Upper lobe of left lung (tissue), 6 donors: ENCODE results near the gene DHX40. TPM values are rescaled to one million over a fixed set of nuclear protein-coding genes. Genes with fewer than 3 reads are reported as not detected.

Experiments used
- ATAC-seq, 2 donors: fragments of 200-7000 bp; cut with Tn5 transposase; one replicate each; pipeline ENCODE4 v1.9.1; 2022; ENCODE audit warnings: mild to moderate bottlenecking in 2 of 2, moderate library complexity in 2 of 2; ENCODE audit not compliant: low FRiP score in 2 of 2
- DNase-seq, 2 donors: peaks; one replicate each; pipeline ENCODE4 v3.0.0-alpha.2; 2019 to 2020
- H3K27ac ChIP-seq, 4 donors: fragments of 200-600 bp; sonication (generic); one replicate each; pipeline ENCODE4 v1.5.1; 2016 to 2019
- H3K27me3 ChIP-seq, 4 donors: fragments of 200-600 bp; sonication (generic); one replicate each; pipeline ENCODE4 v1.5.1; 2017 to 2019
- H3K36me3 ChIP-seq, 4 donors: fragments of 200-600 bp; sonication (generic); one replicate each; pipeline ENCODE4 v1.5.1; 2016 to 2019
- H3K4me1 ChIP-seq, 4 donors: fragments of 200-600 bp; sonication (generic); one replicate each; pipeline ENCODE4 v1.5.1; 2018 to 2019
- H3K4me3 ChIP-seq, 4 donors: fragments of 200-600 bp; sonication (generic); one replicate each; pipeline ENCODE4 v1.5.1; 2017 to 2019; ENCODE audit warnings: mild to moderate bottlenecking in 2 of 4, moderate library complexity in 1 of 4
- H3K9me3 ChIP-seq, 4 donors: fragments of 200-600 bp; sonication (generic); one replicate each; pipeline ENCODE4 v1.5.1; 2018 to 2019
- EP300 ChIP-seq, 4 donors: sonication (generic); formaldehyde crosslinking; IDR thresholded peaks; one replicate each; pipeline ENCODE4 v1.5.1; 2017; ENCODE audit warnings: antibody characterized with exemption in 4 of 4, control low read depth in 2 of 4
- POLR2A ChIP-seq, 4 donors: fragments of 450-650 bp; IDR thresholded peaks; one replicate each; pipeline ENCODE4 v1.5.1; 2016 to 2017; ENCODE audit warnings: antibody characterized with exemption in 4 of 4, mild to moderate bottlenecking in 2 of 4
- POLR2AphosphoS5 ChIP-seq, 2 donors: sonication (generic); formaldehyde crosslinking; IDR thresholded peaks; one replicate each; pipeline ENCODE4 v1.5.1; 2017; ENCODE audit warnings: antibody characterized with exemption in 2 of 2
- WGBS, 2 donors: methylation state at CpG; one replicate each; pipeline ENCODE4 v1.1.5; 2017 to 2018; 5-methylcytosine and 5-hydroxymethylcytosine counted together
- total RNA-seq, 6 donors: library from RNA; depleted of rRNA in 4 of 6; stranded (reverse); fragments of >200 nt in 4 of 6; gene quantifications; one replicate each; pipeline versions ENCODE4 v1.1.0 to v1.2.1, GENCODE V29; 2016 to 2021
- TF ChIP-seq, protein P1 (sequence below), 6 experiments: fragments of 450-650 bp in 4 of 6; fragments of 200-600 bp in 2 of 6; sonication (generic) in 2 of 6; IDR thresholded peaks; one replicate each; pipeline ENCODE4 v1.5.1; 2016 to 2019; ENCODE audit warnings: antibody characterized with exemption in 6 of 6
- donor health status: DM: no; HTN: no; CAD: no; lungs with moderate emphysema.
- donor health status: DM: no; HTN: yes; CAD: no; lungs with severe emphysema.

DHX40 gene
- total RNA-seq, 6 donors from 2014 or later = 11.8 to 63.2 (median 21.0) TPM

DNA sequence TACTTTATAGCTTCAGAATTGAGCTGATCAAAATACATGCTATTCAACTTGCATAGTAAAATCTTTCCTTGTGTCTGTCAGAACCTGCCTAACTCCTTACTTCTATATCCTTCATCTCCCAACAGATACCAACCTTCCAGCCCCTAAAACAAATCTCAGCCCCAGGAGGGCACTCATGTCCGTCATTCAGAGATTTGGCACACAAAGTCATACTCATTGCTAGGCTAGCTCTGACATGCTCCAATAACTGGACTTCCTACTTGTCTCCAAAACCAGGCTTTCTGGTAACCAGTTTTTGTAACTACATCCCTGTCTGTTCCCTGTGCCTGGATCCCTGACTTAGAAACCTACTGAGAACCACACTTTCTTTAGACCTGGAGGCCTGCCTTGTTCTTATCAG lies 37.5 kb upstream of the DHX40 start:
- H3K4me3 ChIP-seq = no peak overlapping the region
- 73 to 86% methylated on average over 1 of the region's 1 CpG for WGBS, 2 donors
- H3K36me3 ChIP-seq = no peaks in the 10 kb centered on the region
- H3K9me3 ChIP-seq = no peaks in the 10 kb centered on the region
- H3K27ac ChIP-seq = no peak overlapping the region
- no peaks in the 10 kb centered on the region for H3K4me1 ChIP-seq
- H3K27me3 ChIP-seq = no peaks in the 10 kb centered on the region
- ATAC-seq = no peak
- TF ChIP-seq, protein P1, sequence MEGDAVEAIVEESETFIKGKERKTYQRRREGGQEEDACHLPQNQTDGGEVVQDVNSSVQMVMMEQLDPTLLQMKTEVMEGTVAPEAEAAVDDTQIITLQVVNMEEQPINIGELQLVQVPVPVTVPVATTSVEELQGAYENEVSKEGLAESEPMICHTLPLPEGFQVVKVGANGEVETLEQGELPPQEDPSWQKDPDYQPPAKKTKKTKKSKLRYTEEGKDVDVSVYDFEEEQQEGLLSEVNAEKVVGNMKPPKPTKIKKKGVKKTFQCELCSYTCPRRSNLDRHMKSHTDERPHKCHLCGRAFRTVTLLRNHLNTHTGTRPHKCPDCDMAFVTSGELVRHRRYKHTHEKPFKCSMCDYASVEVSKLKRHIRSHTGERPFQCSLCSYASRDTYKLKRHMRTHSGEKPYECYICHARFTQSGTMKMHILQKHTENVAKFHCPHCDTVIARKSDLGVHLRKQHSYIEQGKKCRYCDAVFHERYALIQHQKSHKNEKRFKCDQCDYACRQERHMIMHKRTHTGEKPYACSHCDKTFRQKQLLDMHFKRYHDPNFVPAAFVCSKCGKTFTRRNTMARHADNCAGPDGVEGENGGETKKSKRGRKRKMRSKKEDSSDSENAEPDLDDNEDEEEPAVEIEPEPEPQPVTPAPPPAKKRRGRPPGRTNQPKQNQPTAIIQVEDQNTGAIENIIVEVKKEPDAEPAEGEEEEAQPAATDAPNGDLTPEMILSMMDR (IDR thresholded peaks at IDR 0.05) = no peak
- TF ChIP-seq POLR2AphosphoS5 (IDR thresholded peaks at IDR 0.05) (no peak), EP300 (IDR thresholded peaks at IDR 0.05) (no peak), POLR2A (IDR thresholded peaks at IDR 0.05) (no peak)
- no peak for DNase-seq

- no peaks in the 10 kb centered on the region for H3K4me1 ChIP-seq
- 89 to 100% methylated on average over 1 of the region's 1 CpG for WGBS, 2 donors
Measured at GRCh38 chr17:59530531-59530930, 34.9 kb upstream of the DHX40 start.

DNA sequence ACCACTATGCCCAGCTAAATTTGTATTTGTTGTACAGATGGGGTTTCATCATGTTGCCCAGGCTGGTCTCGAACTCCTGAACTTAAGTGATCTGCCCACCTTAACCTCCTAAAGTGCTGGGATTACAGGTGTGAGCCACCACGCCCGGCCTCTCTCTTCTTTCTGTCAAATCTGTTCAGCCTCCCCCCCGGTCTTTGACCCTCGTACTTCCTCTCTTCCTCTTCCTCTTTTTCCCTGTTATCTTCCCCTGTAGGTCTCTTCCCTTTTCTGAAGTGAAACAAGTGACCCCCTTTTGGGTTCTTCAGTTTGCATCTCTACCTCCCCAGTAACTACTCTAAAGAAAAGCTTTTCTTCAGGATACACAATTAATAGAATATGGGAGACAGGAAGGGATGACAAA lies 31.7 kb upstream of the DHX40 start:
- no peak for DNase-seq
- no peak for TF ChIP-seq EP300 (IDR thresholded peaks at IDR 0.05)
- TF ChIP-seq POLR2A (IDR thresholded peaks at IDR 0.05) = no peak
- TF ChIP-seq, protein P1 (IDR thresholded peaks at IDR 0.05) = no peak
- no peak for TF ChIP-seq POLR2AphosphoS5 (IDR thresholded peaks at IDR 0.05)
- no peak overlapping the region for H3K27ac ChIP-seq
- ATAC-seq = no peak
- H3K27me3 ChIP-seq = no peaks in the 10 kb centered on the region
- WGBS, 2 donors = 68 to 80% methylated on average over 5 of the region's 5 CpGs
- H3K4me1 ChIP-seq = no peaks in the 10 kb centered on the region
- H3K4me3 ChIP-seq = no peak overlapping the region
- H3K36me3 ChIP-seq = no peaks in the 10 kb centered on the region
- H3K9me3 ChIP-seq = no peaks in the 10 kb centered on the region

More at GRCh38 chr17:59530531-59530930, 34.9 kb upstream of the DHX40 start:
- Histone ChIP-seq H3K27ac (no peak overlapping the region), H3K36me3 (no peaks in the 10 kb centered on the region), H3K4me3 (no peak overlapping the region), H3K27me3 (no peaks in the 10 kb centered on the region), H3K9me3 (no peaks in the 10 kb centered on the region)
- ATAC-seq (no peak), DNase-seq (no peak)
- TF ChIP-seq POLR2A (IDR thresholded peaks at IDR 0.05) = no peak
- TF ChIP-seq EP300 (IDR thresholded peaks at IDR 0.05) = no peak
- TF ChIP-seq, protein P1 (IDR thresholded peaks at IDR 0.05) = no peak
- no peak for TF ChIP-seq POLR2AphosphoS5 (IDR thresholded peaks at IDR 0.05)

DNA sequence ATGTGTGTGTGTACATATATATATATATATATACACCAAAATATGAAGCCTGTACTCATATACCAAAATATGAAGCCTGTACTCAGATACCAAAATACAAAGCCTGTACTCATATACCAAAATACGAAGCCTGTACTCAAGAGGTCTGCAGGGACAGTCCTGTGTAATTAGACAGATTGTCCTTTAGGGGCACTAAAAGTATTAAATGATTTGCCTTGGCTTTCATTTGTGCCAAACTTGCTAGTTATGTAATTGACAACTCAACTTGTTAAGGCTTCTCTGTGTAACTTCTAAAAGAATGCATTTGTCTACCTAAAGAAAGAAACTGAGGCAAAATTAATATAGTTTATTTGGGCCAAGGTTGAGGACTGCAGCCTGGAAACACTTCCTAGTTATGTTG lies 30.8 kb upstream of the DHX40 start:
- H3K36me3 ChIP-seq = no peaks in the 10 kb centered on the region
- no peak overlapping the region for H3K4me3 ChIP-seq
- 47 to 63% methylated on average over 1 of the region's 1 CpG for WGBS, 2 donors
- ATAC-seq (no peak), DNase-seq (no peak)
- no peaks in the 10 kb centered on the region for H3K4me1 ChIP-seq
- TF ChIP-seq, protein P1 (IDR thresholded peaks at IDR 0.05) = no peak
- no peak for TF ChIP-seq POLR2AphosphoS5 (IDR thresholded peaks at IDR 0.05)
- no peak for TF ChIP-seq POLR2A (IDR thresholded peaks at IDR 0.05)
- no peak for TF ChIP-seq EP300 (IDR thresholded peaks at IDR 0.05)
- H3K27ac ChIP-seq = no peak overlapping the region
- H3K9me3 ChIP-seq = no peaks in the 10 kb centered on the region
- H3K27me3 ChIP-seq = no peaks in the 10 kb centered on the region

DNA sequence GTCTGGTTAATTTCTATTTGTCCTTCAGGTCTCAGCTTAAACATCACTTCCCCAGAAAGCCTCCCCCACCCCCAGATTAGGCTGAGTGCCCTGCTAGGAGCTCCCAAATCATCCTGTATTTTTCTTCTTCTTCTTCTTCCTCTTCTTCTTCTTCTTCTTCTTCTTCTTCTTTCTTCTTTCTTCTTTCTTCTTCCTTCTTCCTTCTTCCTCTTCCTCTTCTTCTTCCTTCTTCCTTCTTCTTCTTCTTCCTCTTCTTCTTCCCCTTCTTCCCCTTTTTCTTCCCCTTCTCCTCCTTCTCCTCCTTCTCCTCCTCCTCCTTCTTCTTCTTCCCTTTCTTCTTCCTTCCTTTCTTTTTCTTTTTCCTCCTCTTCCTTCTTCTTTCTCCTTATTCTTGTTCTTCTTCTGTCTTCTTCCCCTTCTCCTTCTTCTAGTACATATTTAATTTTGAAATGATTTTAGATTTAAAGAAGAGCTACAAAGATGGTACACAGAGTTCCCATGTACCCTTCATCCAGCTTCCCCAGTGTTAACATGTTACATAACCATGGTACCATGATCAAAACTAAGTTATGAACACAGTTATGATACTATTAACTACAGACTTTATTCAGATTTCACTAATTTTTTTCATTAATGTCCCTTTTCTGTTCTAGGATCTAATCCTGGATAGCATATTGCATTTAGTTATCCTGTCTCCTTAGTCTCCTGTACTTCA lies 27.1 kb upstream of the DHX40 start:
- H3K36me3 ChIP-seq = no peaks in the 10 kb centered on the region
- DNase-seq (no peak), ATAC-seq (no peak)
- H3K9me3 ChIP-seq = no peaks in the 10 kb centered on the region
- TF ChIP-seq POLR2A (IDR thresholded peaks at IDR 0.05) (no peak), EP300 (IDR thresholded peaks at IDR 0.05) (no peak), POLR2AphosphoS5 (IDR thresholded peaks at IDR 0.05) (no peak)
- TF ChIP-seq, protein P1 (IDR thresholded peaks at IDR 0.05) = no peak
- no peak overlapping the region for H3K27ac ChIP-seq
- H3K4me3 ChIP-seq = no peak overlapping the region
- H3K27me3 ChIP-seq = no peaks in the 10 kb centered on the region
- H3K4me1 ChIP-seq = no peaks in the 10 kb centered on the region
